Measurements from ENCODE around the gene PCDHAC2. TPM values are rescaled to one million over a fixed set of nuclear protein-coding genes. Genes with fewer than 3 reads are reported as not detected.

Gene PCDHAC2
- total and polyA plus RNA-seq, 2 of the 4 experiments (the other 2 are of a cell fraction): not detected

DNA sequence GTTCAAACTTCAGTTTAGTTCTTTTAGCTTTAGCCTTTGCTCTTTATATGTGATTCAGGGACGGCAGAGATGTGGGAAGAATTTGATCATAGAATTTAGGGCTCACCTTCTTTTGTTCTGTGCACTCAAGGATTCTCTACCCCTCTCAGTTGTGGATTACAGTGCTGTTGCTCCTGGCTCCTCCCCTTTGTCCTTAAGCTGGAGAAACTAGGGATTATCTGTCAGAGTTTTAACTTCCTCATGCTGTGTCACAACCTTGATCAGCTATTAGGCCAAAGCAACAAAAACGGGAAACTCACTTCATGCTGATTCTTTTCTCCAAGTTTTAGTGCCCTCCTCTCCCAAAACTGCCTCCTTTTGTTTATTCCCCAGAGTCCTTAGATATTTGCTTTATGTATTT lies 13.0 kb upstream of the PCDHAC2 start:
- no peak overlapping the region for H2AK5ac ChIP-seq (ENCODE audit: low read depth, low read length)
- TF ChIP-seq RCOR1 (IDR thresholded peaks at IDR 0.05; ENCODE audit: insufficient replicate concordance, low read length): no peak
- no peak for TF ChIP-seq POLR2A (IDR thresholded peaks at IDR 0.05; ENCODE audit: low read depth, low read length)
- TF ChIP-seq, protein P1, sequence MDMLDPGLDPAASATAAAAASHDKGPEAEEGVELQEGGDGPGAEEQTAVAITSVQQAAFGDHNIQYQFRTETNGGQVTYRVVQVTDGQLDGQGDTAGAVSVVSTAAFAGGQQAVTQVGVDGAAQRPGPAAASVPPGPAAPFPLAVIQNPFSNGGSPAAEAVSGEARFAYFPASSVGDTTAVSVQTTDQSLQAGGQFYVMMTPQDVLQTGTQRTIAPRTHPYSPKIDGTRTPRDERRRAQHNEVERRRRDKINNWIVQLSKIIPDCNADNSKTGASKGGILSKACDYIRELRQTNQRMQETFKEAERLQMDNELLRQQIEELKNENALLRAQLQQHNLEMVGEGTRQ (IDR thresholded peaks at IDR 0.05; ENCODE audit: low read depth, low read length): no peak
- no peak for TF ChIP-seq MAZ (IDR thresholded peaks at IDR 0.05; ENCODE audit: borderline replicate concordance, low read depth, low read length)
- no peak for TF ChIP-seq RAD21 (IDR thresholded peaks at IDR 0.05; ENCODE audit: low read length)
- no peak for TF ChIP-seq NFE2L2 (IDR thresholded peaks at IDR 0.05; ENCODE audit: low read depth, low read length)
- TF ChIP-seq RFX5 (IDR thresholded peaks at IDR 0.05; ENCODE audit: low read depth, low read length): no peak
- peaks cover 3% of the 10 kb centered on the region; the same call in 1 of the 2 replicates for H3K9me3 ChIP-seq (ENCODE audit: control insufficient read depth, insufficient read depth, low read length)
- WGBS, 2 experiments (ENCODE audit: extremely low coverage in 2 of 2, insufficient read length in 1 of 2): no CpG with 5 or more reads among the region's 2 CpGs
- no peaks in the 10 kb centered on the region for H3K27me3 ChIP-seq (ENCODE audit: control insufficient read depth, insufficient read depth, low read length)
- H2BK15ac ChIP-seq (ENCODE audit: low read depth, low read length): no peak overlapping the region
- H3K4ac ChIP-seq (ENCODE audit: low read depth, low read length): no peak overlapping the region
- DNase-seq (no peak), ATAC-seq (ENCODE audit: low read depth) (no peak)
- no peak overlapping the region for H2AFZ ChIP-seq (replicated peaks; ENCODE audit: low read length, poor library complexity)
- in situ Hi-C loops (cut with MboI; ENCODE audit: low sequenced_read_pairs) (no loop called here), intact Hi-C loops (cut with micrococcal nuclease) (no loop called here), dilution Hi-C loops (cut with HindIII; ENCODE audit: low sequenced_read_pairs, unreplicated experiment) (no loop called here)
- H4K8ac ChIP-seq (ENCODE audit: low read depth in 2 of 2, low read length in 2 of 2): no peak overlapping the region
- no peaks in the 10 kb centered on the region for H4K20me1 ChIP-seq (ENCODE audit: insufficient read depth, low read length)
- H3K9me1 ChIP-seq (ENCODE audit: insufficient read depth, low read length): no peaks in the 10 kb centered on the region
- no peak overlapping the region for H4K5ac ChIP-seq (ENCODE audit: low read depth, low read length)
- H3K4me1 ChIP-seq (ENCODE audit: control insufficient read depth, insufficient read depth, low read length): no peaks in the 10 kb centered on the region
- no peaks in the 10 kb centered on the region for H3K79me1 ChIP-seq (ENCODE audit: low read depth in 1 of 2, low read length in 2 of 2)
- H3K23ac ChIP-seq (ENCODE audit: low read depth, low read length): no peak overlapping the region
- H3K18ac ChIP-seq (ENCODE audit: low read depth, low read length): no peak overlapping the region
- no peak overlapping the region for H4K91ac ChIP-seq (ENCODE audit: insufficient read depth, low read depth, low read length)
- H3K14ac ChIP-seq (replicated peaks; ENCODE audit: low read depth, low read length): no peak overlapping the region
- H2AK9ac ChIP-seq (replicated peaks; ENCODE audit: low read depth, low read length, poor library complexity): no peak overlapping the region
- no peak overlapping the region for H3K4me3 ChIP-seq (ENCODE audit: insufficient read depth, low read depth, low read length)
- no peak overlapping the region for H3K56ac ChIP-seq (ENCODE audit: extremely low read depth, insufficient read depth, low read length)
- no peak overlapping the region for H3K27ac ChIP-seq (ENCODE audit: insufficient read depth, low read length)
- H3K9ac ChIP-seq (ENCODE audit: low read depth, low read length): no peak overlapping the region
- H2BK20ac ChIP-seq (ENCODE audit: low read depth, low read length): no peak overlapping the region
- no peak overlapping the region for H3K4me2 ChIP-seq (ENCODE audit: low read depth, low read length)
- H2BK5ac ChIP-seq (ENCODE audit: low read depth, low read length, poor library complexity, severe bottlenecking): no peak overlapping the region
- POLR2A ChIA-PET (ENCODE audit: unreplicated experiment): no interaction called here
- no TSS peak for BruUV-seq (replicated peaks)
- no peak overlapping the region for H2BK120ac ChIP-seq (ENCODE audit: low read depth, low read length)
- CTCF ChIA-PET: no interaction called here
- no peaks in the 10 kb centered on the region for H3K36me3 ChIP-seq (ENCODE audit: control insufficient read depth, insufficient read depth, low read length)

Data from IMR-90 (cell line).